GM19397 (cell line): Measurements from ENCODE around the gene CDK18.
A peak's percentile ranks its signal among the peaks of the same experiment; 100 is the strongest.
"Not testable (repeated sequence)": the region's sequence is repeated elsewhere in the genome, so short reads cannot be mapped to it uniquely, and the experiment has no call there.

Experiments
- ATAC-seq: cut with Tn5 transposase; IDR thresholded peaks from one replicate; pipeline ENCODE4 v1.9.1; 2021; ENCODE audit warnings: mild to moderate bottlenecking, moderate library complexity; ENCODE audit not compliant: unreplicated experiment

CDK18 gene

GRCh38 chr1:205480349-205480985 lies 24.0 kb upstream of the CDK18 start:
- ATAC-seq = peak; percentile 51

DNA sequence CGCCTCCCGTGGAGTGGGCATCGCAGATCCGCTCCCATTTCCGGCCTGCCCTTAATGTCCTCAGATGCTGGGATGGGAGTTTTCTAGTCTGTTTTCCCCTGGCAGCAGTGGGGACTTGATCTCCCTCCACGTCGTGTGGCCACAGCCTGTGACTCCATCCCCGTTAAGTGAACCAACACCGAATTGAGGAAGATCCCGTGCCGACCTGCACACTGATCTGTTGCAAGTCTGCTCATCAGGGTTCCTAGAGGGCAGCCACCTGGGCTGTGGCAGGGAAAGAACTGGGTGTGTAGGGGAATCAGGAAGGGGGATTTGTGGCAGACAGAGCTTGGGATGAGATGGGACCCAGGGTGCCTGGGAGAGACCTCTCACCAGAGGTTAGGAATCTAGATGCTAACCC lies 23.3 kb upstream of the CDK18 start:
- ATAC-seq = no peak

DNA sequence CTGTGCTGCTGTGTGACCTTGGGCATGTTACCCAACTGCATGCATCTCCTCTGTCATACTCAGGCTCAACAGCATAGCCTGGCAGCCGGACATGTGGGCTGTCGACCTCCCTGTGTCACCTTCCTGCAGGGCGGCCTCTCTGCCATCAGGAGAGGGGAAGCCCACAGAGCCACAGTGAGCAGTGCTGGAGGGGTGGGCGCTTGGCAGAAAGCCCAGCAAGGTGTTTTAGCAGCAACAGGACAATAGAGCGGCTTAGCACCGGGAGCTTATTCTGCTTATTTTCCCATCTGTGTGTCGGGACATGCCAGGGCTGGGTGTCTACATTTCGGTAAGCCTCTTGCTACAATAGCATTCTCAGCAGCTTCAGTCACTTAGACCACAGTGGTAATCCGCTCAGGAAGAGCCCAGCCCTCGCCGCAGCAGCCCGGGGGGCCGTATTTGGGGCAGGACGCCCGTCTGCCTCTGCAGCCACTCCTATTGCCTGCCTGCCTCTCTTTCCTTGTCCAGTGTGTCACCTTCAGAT lies 22.8 kb upstream of the CDK18 start:
- ATAC-seq = no peak

DNA sequence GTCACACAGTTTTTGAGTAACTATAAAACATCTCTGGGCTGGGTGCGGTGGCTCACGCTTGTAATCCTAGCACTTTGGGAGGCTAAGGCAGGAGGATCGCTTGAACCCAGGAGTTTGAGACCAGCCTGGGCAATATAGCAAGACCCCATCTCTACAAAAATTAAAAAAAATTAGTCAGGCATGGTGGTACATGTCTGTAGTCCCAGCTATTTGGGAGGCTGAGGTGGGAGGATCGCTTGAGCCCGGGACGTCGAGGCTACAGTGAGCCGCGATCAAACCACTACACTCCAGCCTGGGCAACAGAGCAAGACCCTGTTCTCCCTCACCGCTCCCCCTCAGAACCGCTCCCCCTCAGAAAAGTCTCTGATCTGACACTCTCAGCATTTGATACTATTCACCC lies 21.9 kb upstream of the CDK18 start:
- ATAC-seq = not testable (repeated sequence)

GRCh38 chr1:205483372-205483771 lies 21.1 kb upstream of the CDK18 start:
- no peak for ATAC-seq

DNA sequence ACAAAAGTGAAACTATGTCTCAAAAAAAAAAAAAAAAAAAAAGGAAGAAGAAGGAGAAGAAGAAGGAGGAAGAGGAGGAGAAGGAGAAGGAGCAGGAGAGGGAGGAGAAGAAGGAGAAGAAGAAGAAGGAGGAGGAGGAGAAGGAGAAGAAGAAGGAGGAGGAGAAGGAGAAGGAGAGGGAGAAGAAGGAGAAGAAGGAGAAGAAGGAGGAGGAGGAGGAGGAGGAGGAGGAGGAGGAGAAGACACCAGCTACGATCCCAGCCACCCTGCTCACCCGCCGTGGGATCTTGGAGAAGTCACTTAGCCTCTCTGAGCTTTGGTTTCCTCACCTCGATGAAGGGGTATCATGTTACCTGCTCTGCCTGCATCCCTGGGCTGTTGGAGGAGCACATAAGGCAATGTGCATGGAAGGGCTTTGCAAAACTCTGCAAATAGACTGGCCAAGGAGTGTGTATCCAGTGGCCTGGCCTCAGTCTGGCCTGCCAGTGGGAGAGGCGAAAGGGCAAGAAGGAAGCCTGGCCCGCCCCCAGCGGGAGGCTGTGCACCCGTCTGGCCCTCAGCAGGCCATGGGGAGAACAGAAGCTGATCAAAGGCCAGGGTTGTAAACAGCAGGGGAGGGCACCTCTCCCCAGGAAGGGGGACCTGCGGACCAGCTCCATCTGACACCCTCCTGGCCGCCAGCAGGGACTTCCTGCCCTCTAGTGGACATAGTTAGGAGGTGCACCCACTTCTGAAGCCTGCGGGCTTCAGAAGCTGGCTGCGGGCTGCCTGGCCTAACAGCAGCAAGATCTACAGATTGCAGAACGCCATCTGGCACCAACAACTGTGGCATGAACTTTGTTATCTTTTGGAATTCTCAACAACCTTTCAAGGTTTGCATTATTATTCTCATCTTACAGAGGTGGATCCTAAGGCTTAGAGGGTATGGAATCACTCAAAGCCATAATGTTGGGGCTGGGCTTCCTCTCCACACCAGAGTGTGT lies 19.2 kb upstream of the CDK18 start:
- peak; percentile 64 for ATAC-seq

- ATAC-seq = no peak
Observed at GRCh38 chr1:205486258-205486657, 18.2 kb upstream of the CDK18 start.

GRCh38 chr1:205488074-205488723 lies 16.3 kb upstream of the CDK18 start:
- ATAC-seq = no peak

- no peak for ATAC-seq
Observed at GRCh38 chr1:205491794-205492193, 12.7 kb upstream of the CDK18 start.

DNA sequence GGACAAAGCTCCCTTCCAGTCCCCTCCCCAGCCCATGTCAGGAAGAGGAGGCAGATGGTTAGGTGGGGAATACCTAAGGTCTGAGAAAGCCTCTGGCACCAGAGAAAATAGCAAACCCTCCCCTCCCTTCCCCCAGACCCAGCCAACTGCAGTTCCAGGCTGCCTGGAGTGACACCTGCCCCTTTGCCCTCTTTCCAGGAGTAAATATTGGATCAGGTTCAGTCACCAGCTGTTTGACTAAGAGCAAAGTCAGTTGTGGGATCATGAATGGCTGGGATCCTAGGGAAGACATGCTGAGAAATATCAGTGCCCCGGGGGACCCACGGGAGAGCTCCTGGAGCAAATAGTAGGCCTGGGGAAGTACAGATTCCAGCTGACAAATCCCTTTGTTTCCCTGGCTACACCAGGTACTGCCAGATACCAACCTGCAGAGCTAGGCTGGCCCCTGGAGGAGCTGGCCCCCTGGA lies 12.2 kb upstream of the CDK18 start:
- no peak for ATAC-seq

GRCh38 chr1:205492774-205493173 lies 11.7 kb upstream of the CDK18 start:
- no peak for ATAC-seq

GRCh38 chr1:205493241-205494085 lies 11.0 kb upstream of the CDK18 start:
- ATAC-seq = no peak

DNA sequence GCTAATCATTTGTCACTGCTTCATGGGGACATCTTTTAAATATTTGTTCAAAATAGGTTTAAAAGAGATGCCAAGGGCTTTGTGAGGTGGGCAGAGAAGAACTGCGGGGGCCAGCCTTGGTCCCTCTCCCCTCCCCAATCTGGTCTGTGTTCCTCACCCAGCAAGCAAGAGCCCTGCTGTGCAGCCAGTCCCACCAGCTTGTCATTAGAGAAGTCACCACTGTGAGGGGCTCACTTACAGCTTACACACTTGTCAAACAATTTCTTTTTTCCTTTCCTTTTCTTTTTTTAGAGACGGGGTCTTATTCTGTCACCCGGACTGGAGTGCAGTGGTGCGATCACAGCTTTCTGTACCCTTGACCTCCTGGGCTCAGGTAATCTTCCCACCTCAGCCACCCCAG lies 10.4 kb upstream of the CDK18 start:
- no peak for ATAC-seq

- no peak for ATAC-seq
Observed at GRCh38 chr1:205495237-205495823, 9.1 kb upstream of the CDK18 start.

- no peak for ATAC-seq
Observed at GRCh38 chr1:205496661-205497060, 7.8 kb upstream of the CDK18 start.

- ATAC-seq = no peak
Observed at GRCh38 chr1:205497351-205497750, 7.1 kb upstream of the CDK18 start.

GRCh38 chr1:205499789-205500188 lies 4.7 kb upstream of the CDK18 start:
- ATAC-seq = no peak

DNA sequence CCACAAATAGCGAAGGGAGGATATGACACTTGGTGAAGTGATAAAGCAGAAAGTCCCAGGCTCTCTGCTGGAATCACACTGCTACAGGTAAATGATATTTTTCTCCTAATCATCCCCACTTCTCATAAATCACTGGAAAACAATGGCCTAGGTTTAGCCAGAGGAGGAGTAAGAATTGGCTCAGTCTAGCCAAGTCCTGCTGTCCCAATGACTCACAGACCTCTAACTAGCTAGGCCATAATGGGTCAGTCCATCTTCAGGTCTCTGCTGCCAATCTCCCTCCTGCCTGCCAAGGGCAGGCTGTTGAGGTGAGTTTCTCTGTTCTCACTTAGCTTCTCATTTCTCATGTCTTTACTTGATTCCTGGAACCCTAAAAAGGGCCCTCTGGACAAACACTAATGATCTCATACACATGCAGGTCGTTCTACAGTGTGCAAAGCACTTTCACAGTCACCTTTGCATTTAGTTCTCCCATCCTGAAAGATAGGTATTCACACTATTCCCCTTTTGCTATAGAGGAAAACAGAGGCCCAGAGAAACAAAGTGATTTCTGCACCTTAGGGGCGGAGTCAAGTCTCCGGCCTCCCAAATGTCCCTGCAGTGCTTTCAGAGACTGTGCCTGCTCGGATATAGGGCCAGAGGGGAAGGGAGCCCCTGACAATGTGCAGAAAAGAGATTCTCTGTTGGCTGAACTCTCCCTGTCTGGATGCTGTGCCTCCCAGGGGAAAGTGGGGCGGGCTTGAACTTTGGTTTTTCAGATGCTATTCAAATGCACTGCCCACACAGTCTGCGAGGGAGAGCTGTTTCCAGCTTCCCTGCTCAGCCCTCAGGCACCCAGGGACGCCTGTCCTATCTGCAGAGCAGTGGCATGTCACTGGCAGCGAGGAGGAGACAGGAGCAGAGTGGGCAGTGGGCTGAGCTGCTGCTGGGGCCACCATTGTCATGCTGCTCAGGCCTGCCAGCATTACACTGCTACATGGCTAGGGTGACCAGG lies 3.9 kb upstream of the CDK18 start:
- no peak for ATAC-seq
